HG03442 (cell line): ENCODE data around the gene USP40.

Source experiments
- ATAC-seq: cut with Tn5 transposase; IDR thresholded peaks from one replicate; pipeline ENCODE4 v1.9.1; 2021; ENCODE audit warnings: mild to moderate bottlenecking, moderate library complexity; ENCODE audit not compliant: unreplicated experiment

Gene USP40

GRCh38 chr2:233462826-233463470, 103.6 kb downstream of the USP40 start:
- no peak for ATAC-seq

- ATAC-seq, result no peak
Observed at GRCh38 chr2:233462202-233462785, 104.3 kb downstream of the USP40 start.

DNA sequence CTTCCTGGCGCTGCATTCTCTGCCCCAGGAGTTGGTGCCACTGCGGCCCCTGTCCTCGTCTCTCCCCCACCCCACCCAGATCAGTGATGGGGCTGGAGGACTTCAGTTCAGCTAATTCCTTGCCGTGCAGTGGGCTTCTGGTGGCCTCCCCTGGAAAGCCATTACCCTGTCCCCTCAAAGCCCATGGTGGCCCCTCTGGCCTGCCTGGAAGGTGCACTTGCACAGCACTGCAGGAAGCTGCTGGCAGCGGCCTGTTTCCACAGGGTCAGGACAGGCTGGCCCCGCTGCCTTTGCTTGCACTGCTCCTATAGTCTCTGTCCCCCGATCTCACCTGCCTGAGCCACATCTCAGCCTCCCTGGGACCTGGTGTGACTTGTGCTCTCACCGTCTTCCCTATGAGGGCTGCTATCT, 105.1 kb downstream of the USP40 start:
- ATAC-seq, result no peak

GRCh38 chr2:233460726-233461441, 105.7 kb downstream of the USP40 start:
- no peak for ATAC-seq

- ATAC-seq, result no peak
Observed at GRCh38 chr2:233459426-233459825, 107.2 kb downstream of the USP40 start.

GRCh38 chr2:233458826-233459225, 107.8 kb downstream of the USP40 start:
- no peak for ATAC-seq

DNA sequence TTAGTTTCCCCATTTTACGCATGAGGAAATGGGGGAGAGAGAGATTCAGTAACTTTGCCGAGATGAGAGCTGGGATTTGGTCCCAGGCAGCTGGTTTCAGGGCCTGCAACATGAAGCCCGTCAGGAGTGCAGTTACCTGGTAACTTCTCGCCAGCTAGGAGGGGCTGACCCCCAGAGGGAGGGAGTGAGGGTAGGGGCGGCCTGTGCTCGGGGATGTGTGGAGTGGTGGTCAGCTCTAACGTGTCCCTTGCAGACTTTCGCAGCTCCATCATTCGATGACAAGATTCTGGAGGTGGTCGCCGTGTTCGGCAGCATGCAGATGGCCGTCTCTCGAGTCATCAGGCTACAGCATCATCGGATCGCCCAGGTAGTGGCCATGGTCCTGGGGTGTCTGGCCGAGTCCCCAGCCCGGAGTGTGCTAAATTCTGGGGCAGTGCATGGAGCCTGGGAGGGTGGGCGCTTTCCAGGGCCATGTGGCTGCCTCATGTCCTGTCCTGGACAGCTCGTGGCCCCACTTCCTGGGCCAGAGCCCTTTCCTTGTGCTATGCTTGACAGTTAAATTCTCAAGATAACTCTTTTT, 108.5 kb downstream of the USP40 start:
- ATAC-seq, result no peak

DNA sequence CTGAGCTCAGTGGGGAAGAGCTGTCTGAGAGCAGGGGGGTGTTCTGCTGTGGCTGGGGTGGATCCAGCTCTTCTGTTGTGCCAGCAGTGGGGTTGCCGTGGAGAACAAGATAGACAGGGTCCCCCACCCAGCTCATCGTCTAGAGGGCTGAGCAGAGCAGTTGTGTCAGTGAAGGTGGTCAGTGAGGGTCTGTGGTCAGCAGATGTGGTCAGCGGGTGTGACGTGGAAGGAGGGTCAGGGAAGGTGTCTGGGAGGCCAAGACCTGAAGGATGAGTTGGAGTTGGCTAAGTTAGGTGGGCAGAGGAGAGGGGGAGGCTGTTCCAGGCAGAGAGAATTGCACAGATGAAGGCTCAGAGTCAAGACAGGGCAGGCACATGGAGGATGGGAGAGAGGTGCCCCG, 109.2 kb downstream of the USP40 start:
- ATAC-seq, result no peak

- no peak for ATAC-seq
Observed at GRCh38 chr2:233456934-233457333, 109.6 kb downstream of the USP40 start.

GRCh38 chr2:233456111-233456510, 110.5 kb downstream of the USP40 start:
- no peak for ATAC-seq

DNA sequence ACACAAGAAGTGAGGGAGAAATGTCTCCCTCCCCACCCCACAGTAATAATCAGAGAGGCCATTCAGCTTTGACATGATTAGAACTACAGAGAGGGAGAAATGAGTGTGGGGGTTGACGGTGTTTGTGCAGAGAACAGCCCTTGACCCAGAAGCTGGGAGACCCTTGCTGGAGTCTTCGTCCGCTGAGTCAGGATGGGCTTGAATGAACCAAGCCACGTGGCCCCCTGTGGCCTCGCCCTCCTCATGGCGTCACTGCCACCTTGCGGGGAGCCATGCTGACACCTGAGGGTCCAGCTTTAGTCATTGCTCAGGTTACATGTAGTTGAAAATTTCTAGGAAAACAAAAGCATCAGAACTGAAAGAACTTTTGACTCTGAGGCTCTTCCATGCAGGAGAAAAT, 111.1 kb downstream of the USP40 start:
- no peak for ATAC-seq

- no peak for ATAC-seq
Observed at GRCh38 chr2:233455006-233455405, 111.6 kb downstream of the USP40 start.

DNA sequence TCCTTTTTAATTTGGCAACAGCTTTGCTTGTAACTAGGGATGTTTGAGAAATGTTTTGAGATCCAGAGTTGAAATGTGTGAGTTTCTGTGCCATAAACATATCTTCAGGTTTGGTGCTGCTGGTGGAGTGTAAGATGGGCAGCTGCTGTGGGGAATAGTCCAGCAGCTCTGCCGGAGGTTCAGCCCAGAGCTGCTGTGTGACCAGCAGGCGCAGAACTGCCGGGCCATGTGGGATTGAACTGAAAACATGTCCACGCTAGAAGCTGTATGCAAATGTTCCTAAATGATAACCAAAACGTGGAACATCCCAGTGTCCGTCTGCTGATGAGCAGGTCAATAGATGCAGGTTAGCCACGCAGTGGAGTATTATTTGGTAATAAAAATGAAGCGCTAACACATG, 112.7 kb downstream of the USP40 start:
- no peak for ATAC-seq

GRCh38 chr2:233453111-233453915, 113.3 kb downstream of the USP40 start:
- ATAC-seq, result no peak

GRCh38 chr2:233451950-233452349, 114.6 kb downstream of the USP40 start:
- no peak for ATAC-seq

- ATAC-seq, result no peak
Observed at GRCh38 chr2:233450864-233451575, 115.6 kb downstream of the USP40 start.

DNA sequence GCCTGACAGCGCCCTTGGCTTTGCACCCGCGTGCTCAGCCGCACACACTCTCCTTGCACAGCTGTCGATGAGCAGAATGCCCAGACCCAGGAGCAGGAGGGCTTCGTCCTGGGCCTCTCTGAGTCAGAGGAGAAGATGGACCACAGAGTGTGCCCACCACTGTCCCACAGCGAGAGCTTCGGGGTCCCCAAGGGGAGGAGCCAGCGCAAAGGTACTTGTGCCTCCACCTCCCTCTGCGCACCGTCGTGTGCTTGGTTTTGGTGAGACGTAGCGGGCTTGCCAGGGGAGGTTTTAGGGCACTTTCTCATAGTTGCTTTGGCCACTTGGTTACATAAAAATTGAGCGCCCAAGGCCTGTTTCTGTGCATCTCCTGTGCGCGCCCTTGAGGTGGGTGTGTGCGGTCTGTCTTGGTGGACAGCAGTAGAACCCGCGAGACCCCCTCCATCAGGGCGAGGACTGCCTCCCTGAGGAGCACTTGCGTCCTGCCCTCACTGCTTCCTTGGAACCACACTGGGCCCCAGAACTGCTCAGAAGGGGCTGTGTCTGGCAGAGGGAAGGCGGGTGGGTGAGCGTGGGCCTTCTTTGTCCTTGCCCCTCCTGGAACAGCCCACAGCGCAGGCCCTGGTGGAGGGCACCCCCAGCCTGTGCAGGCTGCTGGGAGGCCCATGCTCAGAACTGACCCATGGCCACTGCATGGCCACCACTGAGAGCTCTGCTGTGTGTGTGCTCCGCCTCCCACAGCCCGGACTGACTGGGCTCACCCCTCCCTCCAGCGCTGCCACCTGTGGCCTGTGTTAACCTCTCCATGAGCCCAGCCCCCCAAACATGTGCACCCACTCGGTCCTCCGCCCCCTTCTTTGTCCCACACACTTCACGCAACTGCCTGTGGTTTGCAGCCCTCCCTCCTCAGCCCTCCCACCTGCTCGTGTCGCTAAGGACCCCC, 116.4 kb downstream of the USP40 start:
- ATAC-seq, result no peak

DNA sequence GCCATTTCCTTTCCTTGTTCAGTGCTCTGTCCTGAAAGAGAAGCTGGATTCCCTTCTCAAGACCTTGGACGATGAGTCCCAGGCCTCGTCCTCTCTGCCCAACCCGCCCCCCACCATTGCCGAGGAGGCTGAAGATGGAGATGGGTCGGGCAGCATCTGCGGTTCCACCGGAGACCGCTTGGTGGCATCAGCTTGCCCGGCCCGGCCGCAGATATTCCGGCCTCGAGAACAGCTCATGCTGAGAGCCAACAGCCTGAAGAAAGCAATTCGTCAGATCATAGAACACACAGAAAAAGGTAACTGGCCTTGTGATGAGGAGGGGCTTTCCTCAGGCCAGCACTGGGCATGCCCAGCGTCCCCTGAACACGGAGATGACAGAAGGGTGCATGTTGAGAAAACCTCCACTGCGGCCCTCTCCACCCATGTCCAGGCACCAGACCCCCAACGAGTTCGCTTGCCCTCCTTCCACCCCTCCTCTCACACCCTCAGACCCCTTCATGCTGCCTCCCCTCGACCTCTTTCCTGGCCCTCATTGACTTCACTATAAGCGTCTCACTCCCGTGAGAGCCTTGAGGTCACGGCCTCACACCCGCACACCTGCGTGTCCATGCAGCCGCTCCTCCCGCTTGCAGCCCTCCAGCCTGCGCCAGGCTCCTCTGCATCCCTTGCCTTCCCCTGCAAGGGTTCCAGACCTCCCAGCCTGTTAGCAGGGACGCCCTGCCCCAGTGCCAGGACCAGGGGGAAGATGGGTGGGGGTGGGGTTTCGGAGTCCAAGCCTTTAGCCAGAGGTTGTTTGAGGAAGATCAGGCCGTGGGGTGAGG, 117.3 kb downstream of the USP40 start:
- no peak for ATAC-seq

GRCh38 chr2:233448575-233448974, 118.0 kb downstream of the USP40 start:
- ATAC-seq, result no peak
